Left lung (tissue), 10 donors: ENCODE results near the gene ARMH3. TPM values are rescaled to one million over a fixed set of nuclear protein-coding genes. Genes with fewer than 3 reads are reported as not detected.

Experiments
- ATAC-seq: fragments of 200-7000 bp; cut with Tn5 transposase; one replicate; pipeline ENCODE4 v1.9.1; 2020; ENCODE audit warnings: moderate library complexity
- DNase-seq, 4 donors: peaks; one replicate each; pipeline ENCODE4 v3.0.0-alpha.2; 2013 to 2020
- H3K27ac ChIP-seq, 2 donors: fragments of 200-600 bp; sonication (generic) in 1 of 2; one replicate each; pipeline versions ENCODE4 v1.5.0 to v1.8.0; 2020 to 2021
- H3K27me3 ChIP-seq, 2 donors: fragments of 200-600 bp; sonication (generic) in 1 of 2; one replicate each; pipeline versions ENCODE4 v1.5.0 to v1.8.0; 2020 to 2021
- H3K36me3 ChIP-seq, 2 donors: fragments of 200-600 bp; sonication (generic) in 1 of 2; one replicate each; pipeline versions ENCODE4 v1.5.0 to v1.8.0; 2020 to 2021
- H3K4me1 ChIP-seq, 2 donors: fragments of 200-600 bp; one replicate each; pipeline ENCODE4 v1.8.0; 2021
- H3K4me3 ChIP-seq, 2 donors: fragments of 200-600 bp; sonication (generic) in 1 of 2; one replicate each; pipeline versions ENCODE4 v1.5.0 to v1.8.0; 2020 to 2021; ENCODE audit warnings: mild to moderate bottlenecking in 1 of 2
- H3K9me3 ChIP-seq, 2 donors: fragments of 200-600 bp; sonication (generic) in 1 of 2; one replicate each; pipeline versions ENCODE4 v1.5.0 to v1.8.0; 2020 to 2021
- CTCF ChIP-seq, 2 donors: fragments of 200-600 bp; sonication (generic) in 1 of 2; IDR thresholded peaks; one replicate each; pipeline versions ENCODE4 v1.5.0 to v1.8.0; 2021; ENCODE audit warnings: antibody characterized with exemption in 2 of 2
- intact Hi-C, 2 donors: fragments of 100-400 bp; cut with DNase I; formaldehyde crosslinking; loops; one replicate each; pipeline versions ENCODE4 v1.11.2 to v1.14.2; 2022
- polyA plus RNA-seq, 6 donors: library from polyadenylated mRNA; unstranded; fragments of 120-200 nt; gene quantifications; one replicate each; pipeline ENCODE4 v1.2.1, GENCODE V29; 2013; ENCODE audit not compliant: insufficient read length in 6 of 6
- total RNA-seq, 2 donors: library from RNA; stranded (reverse); fragmentation: NEBNext Ultra II Directional; extraction: Animal tissue kit (Norgen Biotek cat#: 25700); gene quantifications; one replicate each; pipeline ENCODE4 v1.2.1, GENCODE V29; 2021
- donor health status: DM: no; HTN: yes; CAD: no.
- donor health status: DM: no; HTN: no; CAD: no.

ARMH3 gene
- total and polyA plus RNA-seq, 8 donors, result 19.4 to 26.2 (median 23.4) TPM

DNA sequence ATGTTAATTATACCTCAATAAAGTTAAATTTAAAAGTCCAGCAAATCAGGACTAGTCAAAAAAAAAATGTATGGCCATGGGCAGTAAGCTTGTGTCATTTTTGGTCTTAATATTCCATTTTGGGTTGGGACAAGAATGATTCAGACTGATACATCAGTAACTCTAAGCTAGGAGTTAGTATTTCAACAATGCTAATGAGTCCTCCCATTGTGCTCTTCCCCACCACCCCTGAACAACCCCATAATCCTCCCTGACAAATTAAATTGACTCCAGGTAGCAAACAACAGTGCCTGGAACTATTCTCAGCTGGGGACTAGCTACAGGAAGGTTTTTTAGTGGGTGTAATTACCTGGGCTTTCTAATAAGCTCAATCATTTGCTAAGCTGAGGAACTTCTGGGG is 181.7 kb downstream of the ARMH3 start:
- Histone ChIP-seq H3K27me3 (no peaks in the 10 kb centered on the region), H3K4me3 (no peak overlapping the region), H3K36me3 (peaks cover 0 to 11% of the 10 kb centered on the region in 2 donors), H3K4me1 (no peaks in the 10 kb centered on the region), H3K9me3 (no peaks in the 10 kb centered on the region), H3K27ac (no peak overlapping the region)
- ATAC-seq (no peak), DNase-seq (no peak)
- intact Hi-C loops, result no loop called here
- no peak for TF ChIP-seq CTCF (IDR thresholded peaks at IDR 0.05)

DNA sequence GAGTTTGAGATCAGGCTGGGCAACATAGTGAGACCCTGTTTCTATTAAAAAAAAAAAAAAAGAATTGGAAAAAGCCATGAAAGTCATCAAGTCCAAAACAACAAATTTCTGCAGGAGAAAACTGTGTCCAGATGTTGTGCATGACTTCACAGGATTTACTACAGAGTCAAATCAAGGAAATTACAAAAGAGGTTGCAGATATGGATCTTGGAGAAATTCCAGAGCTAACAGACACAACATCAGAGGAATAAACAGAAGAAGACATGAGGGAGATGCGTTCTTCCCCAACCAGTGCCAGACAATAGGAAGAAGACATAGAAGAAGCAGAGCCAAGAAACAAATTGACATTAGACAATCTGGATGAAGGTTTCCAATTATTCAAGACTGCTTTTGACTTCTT is 188.0 kb downstream of the ARMH3 start:
- no peak for ATAC-seq
- Histone ChIP-seq H3K27me3 (no peaks in the 10 kb centered on the region), H3K4me3 (no peak overlapping the region), H3K27ac (no peak overlapping the region), H3K9me3 (no peaks in the 10 kb centered on the region), H3K36me3 (peaks cover 0 to 5% of the 10 kb centered on the region in 2 donors), H3K4me1 (no peaks in the 10 kb centered on the region)
- TF ChIP-seq CTCF (IDR thresholded peaks at IDR 0.05), result no peak
- no peak for DNase-seq
- intact Hi-C loops, result no loop called here

GRCh38 chr10:101859530-101859929 is 196.4 kb downstream of the ARMH3 start:
- H3K4me3 ChIP-seq, result no peak overlapping the region
- H3K27ac ChIP-seq, result no peak overlapping the region
- peaks cover 0 to 10% of the 10 kb centered on the region in 2 donors for H3K36me3 ChIP-seq
- peaks cover 0 to 9% of the 10 kb centered on the region in 2 donors for H3K9me3 ChIP-seq
- no peak for TF ChIP-seq CTCF (IDR thresholded peaks at IDR 0.05)
- intact Hi-C loops, result no loop called here
- ATAC-seq (no peak), DNase-seq (no peak)
- no peaks in the 10 kb centered on the region for H3K27me3 ChIP-seq
- no peaks in the 10 kb centered on the region for H3K4me1 ChIP-seq

DNA sequence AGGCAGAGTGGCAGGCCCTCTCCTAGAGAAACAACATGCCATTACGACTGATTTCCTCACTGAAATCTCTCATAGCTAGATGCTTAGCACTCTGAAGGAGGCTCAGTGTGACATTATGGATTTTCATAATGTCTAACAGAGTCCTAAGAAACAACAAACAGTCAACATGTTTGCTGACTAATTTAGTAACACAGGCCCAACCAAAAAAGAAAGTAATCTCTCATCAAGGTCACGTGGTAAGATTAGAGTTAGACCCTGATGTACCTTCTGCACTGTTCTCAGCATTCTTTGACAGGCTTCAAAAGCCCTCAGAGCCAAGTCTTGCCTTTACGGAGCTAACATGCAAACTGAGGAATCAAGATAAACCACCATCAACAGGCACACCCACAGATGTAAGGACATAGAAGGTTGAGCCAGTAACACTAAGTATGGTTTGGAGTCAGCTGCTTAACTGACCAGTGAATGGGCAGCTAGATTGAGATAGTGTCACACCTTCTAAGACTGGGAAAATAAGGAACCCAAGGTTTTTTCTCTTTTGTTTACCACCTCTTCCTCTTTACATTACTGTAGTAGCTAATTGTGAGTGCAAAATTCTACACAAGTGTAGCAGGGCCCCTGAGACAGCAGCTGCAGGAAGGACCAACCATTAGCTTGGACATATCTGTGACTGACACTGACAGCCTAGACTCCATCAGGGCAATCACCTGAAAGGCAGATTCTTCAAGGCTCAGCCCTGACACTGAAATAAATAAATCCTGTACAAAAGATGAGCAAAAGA is 197.1 kb downstream of the ARMH3 start:
- intact Hi-C loops, result no loop called here
- peaks cover 0 to 10% of the 10 kb centered on the region in 2 donors for H3K36me3 ChIP-seq
- H3K4me1 ChIP-seq, result no peaks in the 10 kb centered on the region
- H3K27me3 ChIP-seq, result no peaks in the 10 kb centered on the region
- no peak overlapping the region for H3K27ac ChIP-seq
- ATAC-seq (no peak), DNase-seq (no peak)
- H3K4me3 ChIP-seq, result no peak overlapping the region
- TF ChIP-seq CTCF (IDR thresholded peaks at IDR 0.05), result no peak
- peaks cover 0 to 9% of the 10 kb centered on the region in 2 donors for H3K9me3 ChIP-seq

DNA sequence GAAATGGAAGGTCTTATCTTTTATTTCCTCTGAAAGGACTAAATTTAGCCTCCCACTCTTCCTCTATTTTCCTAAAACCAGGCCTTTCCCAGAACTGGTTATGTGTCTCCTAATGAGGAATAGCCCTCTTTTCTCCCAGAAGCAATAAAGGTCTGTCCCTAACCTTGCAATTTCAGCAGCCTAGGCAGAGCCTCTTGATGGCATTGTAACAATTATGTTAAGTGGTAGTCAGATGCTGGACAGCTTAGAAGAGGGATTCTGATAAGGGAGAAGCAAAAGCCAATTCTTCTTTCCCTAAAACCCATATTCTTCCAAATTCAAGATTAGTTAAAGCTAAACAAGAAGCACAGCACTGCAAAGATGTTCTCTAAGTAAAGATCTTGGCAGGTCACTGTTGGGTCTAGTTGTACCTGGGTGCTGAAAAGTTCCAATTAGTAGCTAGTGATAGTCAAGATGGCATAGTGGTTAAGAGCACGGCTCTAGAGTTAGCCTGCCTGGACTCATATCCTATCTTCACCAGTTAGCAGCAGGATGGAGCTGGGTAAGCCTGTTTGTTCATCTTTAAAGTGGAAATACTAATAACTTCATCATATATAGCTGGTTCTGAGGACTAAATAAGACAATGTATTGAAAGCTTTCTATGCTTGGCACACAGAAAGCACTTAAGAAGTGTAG is 198.0 kb downstream of the ARMH3 start:
- Histone ChIP-seq H3K27me3 (no peaks in the 10 kb centered on the region), H3K4me3 (no peak overlapping the region), H3K27ac (no peak overlapping the region), H3K36me3 (peaks cover 0 to 10% of the 10 kb centered on the region in 2 donors), H3K4me1 (no peaks in the 10 kb centered on the region), H3K9me3 (peaks cover 0 to 9% of the 10 kb centered on the region in 2 donors)
- intact Hi-C loops, result no loop called here
- no peak for TF ChIP-seq CTCF (IDR thresholded peaks at IDR 0.05)
- DNase-seq, result no peak
- ATAC-seq, result no peak
